Gastroesophageal sphincter (tissue), 3 donors: Measurements from ENCODE around the gene RUSC1.

ENCODE experiments used
- EP300 ChIP-seq: sonication (generic); formaldehyde crosslinking; IDR thresholded peaks from one replicate; pipeline ENCODE4 v1.6.1; 2017; ENCODE audit warnings: antibody characterized with exemption, mild to moderate bottlenecking
- POLR2AphosphoS5 ChIP-seq: sonication (generic); formaldehyde crosslinking; IDR thresholded peaks from one replicate; pipeline ENCODE4 v1.6.1; 2017; ENCODE audit warnings: antibody characterized with exemption
- TF ChIP-seq, protein P1 (sequence below), 4 experiments: fragments of 200-600 bp in 2 of 4; fragments of 450-650 bp in 2 of 4; sonication (generic) in 1 of 4; IDR thresholded peaks; one replicate each; pipeline ENCODE4 v1.5.1; 2017 to 2019; ENCODE audit warnings: antibody characterized with exemption in 4 of 4, mild to moderate bottlenecking in 2 of 4, moderate library complexity in 2 of 4

GRCh38 chr1:155322571-155322952 is 1.9 kb downstream of the RUSC1 start:
- TF ChIP-seq POLR2AphosphoS5 (no peak), EP300 (no peak)
- TF ChIP-seq, protein P1, sequence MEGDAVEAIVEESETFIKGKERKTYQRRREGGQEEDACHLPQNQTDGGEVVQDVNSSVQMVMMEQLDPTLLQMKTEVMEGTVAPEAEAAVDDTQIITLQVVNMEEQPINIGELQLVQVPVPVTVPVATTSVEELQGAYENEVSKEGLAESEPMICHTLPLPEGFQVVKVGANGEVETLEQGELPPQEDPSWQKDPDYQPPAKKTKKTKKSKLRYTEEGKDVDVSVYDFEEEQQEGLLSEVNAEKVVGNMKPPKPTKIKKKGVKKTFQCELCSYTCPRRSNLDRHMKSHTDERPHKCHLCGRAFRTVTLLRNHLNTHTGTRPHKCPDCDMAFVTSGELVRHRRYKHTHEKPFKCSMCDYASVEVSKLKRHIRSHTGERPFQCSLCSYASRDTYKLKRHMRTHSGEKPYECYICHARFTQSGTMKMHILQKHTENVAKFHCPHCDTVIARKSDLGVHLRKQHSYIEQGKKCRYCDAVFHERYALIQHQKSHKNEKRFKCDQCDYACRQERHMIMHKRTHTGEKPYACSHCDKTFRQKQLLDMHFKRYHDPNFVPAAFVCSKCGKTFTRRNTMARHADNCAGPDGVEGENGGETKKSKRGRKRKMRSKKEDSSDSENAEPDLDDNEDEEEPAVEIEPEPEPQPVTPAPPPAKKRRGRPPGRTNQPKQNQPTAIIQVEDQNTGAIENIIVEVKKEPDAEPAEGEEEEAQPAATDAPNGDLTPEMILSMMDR (IDR thresholded peaks at IDR 0.05), result no peak
